K562 (cell line): ENCODE results near the gene DNAJC2. TPM values are rescaled to one million over a fixed set of nuclear protein-coding genes. Genes with fewer than 3 reads are reported as not detected.
A peak's percentile ranks its signal among the peaks of the same experiment; 100 is the strongest.

Experiments
- ARNT ChIP-seq, 2 experiments: fragments of 450-650 bp; IDR thresholded peaks; 2 replicates each; pipeline ENCODE4 v1.6.1; 2016; ENCODE audit warnings: mild to moderate bottlenecking in 1 of 2
- FOXA1 ChIP-seq: fragments of 450-650 bp; IDR thresholded peaks from 2 replicates; pipeline ENCODE4 v1.6.1; 2016; ENCODE audit warnings: mild to moderate bottlenecking, borderline replicate concordance
- FOXA3 ChIP-seq, 2 experiments: fragments of 450-650 bp in 1 of 2; sonication (generic) in 1 of 2; formaldehyde crosslinking; IDR thresholded peaks in 1 of 2; conservative IDR thresholded peaks in 1 of 2; 2 replicates each; pipeline versions ENCODE4 v1.4.0 to v1.8.0; 2020 to 2022; ENCODE audit warnings: mild to moderate bottlenecking in 2 of 2, missing genetic modification reagents in 1 of 2
- KAT8 ChIP-seq: fragments of 450-650 bp; IDR thresholded peaks from 2 replicates; pipeline ENCODE4 v1.6.1; 2016; ENCODE audit warnings: low read depth, mild to moderate bottlenecking
- MCM2 ChIP-seq: fragments of 450-650 bp; IDR thresholded peaks from 2 replicates; pipeline ENCODE4 v1.6.1; 2017; ENCODE audit warnings: low read depth, mild to moderate bottlenecking
- MLX ChIP-seq, 2 experiments: fragments of 450-650 bp in 1 of 2; sonication (generic) in 1 of 2; formaldehyde crosslinking; conservative IDR thresholded peaks; 2 replicates each; pipeline versions ENCODE4 v1.4.0 to v1.8.1; 2020 to 2022; ENCODE audit warnings: mild to moderate bottlenecking in 1 of 2, missing genetic modification reagents in 1 of 2
- MTF1 ChIP-seq: fragments of 250-450 bp; sonication (Bioruptor Pico); IDR thresholded peaks from 2 replicates; pipeline ENCODE4 v1.9.0; 2021; ENCODE audit warnings: moderate library complexity, mild to moderate bottlenecking, inconsistent platforms, borderline replicate concordance
- NFATC3 ChIP-seq: fragments of 450-650 bp; IDR thresholded peaks from 2 replicates; pipeline ENCODE4 v1.6.1; 2017; ENCODE audit warnings: mild to moderate bottlenecking
- NR2F6 ChIP-seq: fragments of 450-650 bp; formaldehyde crosslinking; IDR thresholded peaks from 2 replicates; pipeline ENCODE4 v1.4.0; 2020; ENCODE audit warnings: mild to moderate bottlenecking
- RB1 ChIP-seq: fragments of 450-650 bp; IDR thresholded peaks from 2 replicates; pipeline ENCODE4 v1.6.1; 2017; ENCODE audit warnings: low read depth, mild to moderate bottlenecking
- RFX1 ChIP-seq: fragments of 450-650 bp; IDR thresholded peaks from 2 replicates; pipeline ENCODE4 v1.6.1; 2016; ENCODE audit warnings: mild to moderate bottlenecking, moderate library complexity
- SIN3B ChIP-seq: fragments of 450-650 bp; IDR thresholded peaks from 2 replicates; pipeline ENCODE4 v1.6.1; 2017; ENCODE audit warnings: low read depth, mild to moderate bottlenecking, moderate library complexity
- ZNF668 ChIP-seq: fragments of 250-450 bp; sonication (Bioruptor Pico); IDR thresholded peaks from 2 replicates; pipeline ENCODE4 v1.8.0; 2022; ENCODE audit warnings: mild to moderate bottlenecking, inconsistent platforms
- ZNF766 ChIP-seq: fragments of 200-800 bp; sonication (Bioruptor generic); conservative IDR thresholded peaks from 2 replicates; pipeline ENCODE4 v1.6.1; 2016; ENCODE audit warnings: missing genetic modification characterization, missing compliant biosample characterization
- polyA plus RNA-seq, 8 experiments: library from polyadenylated mRNA; depleted of rRNA in 4 of 8; stranded (reverse) in 5 of 8; unstranded in 3 of 8; fragments of >200 nt; fragmentation: Nextera tagmentation in 2 of 8; fragmentation: Illumina TruSeq in 1 of 8; extraction: Ambion mirVana in 2 of 8; extraction: Trizol in 1 of 8; gene quantifications; 2 replicates each; pipeline versions ENCODE4 v1.2.1 to v1.2.3, GENCODE V29; 2011 to 2014; ENCODE audit warnings: inconsistent platforms in 1 of 8, missing spikeins in 1 of 8
- total RNA-seq, 7 experiments: library from RNA; depleted of rRNA in 6 of 7; stranded (reverse); fragments of >200 nt in 6 of 7; fragmentation: Illumina TruSeq in 2 of 7; extraction: Trizol in 2 of 7; gene quantifications; 2 replicates each; pipeline versions ENCODE4 v1.2.1 to v1.2.3, GENCODE V29; 2011 to 2021; ENCODE audit warnings: low replicate concordance in 1 of 7
- TF ChIP-seq, protein P1 (sequence below): fragments of 250-450 bp; sonication (Bioruptor Pico); IDR thresholded peaks from 2 replicates; pipeline ENCODE4 v1.8.0; 2022; ENCODE audit warnings: moderate library complexity, mild to moderate bottlenecking, inconsistent platforms
- TF ChIP-seq, protein P2 (sequence below): fragments of 450-650 bp; IDR thresholded peaks from 2 replicates; pipeline ENCODE4 v1.6.1; 2016; ENCODE audit warnings: mild to moderate bottlenecking, moderate library complexity

Gene DNAJC2
- total and polyA plus RNA-seq, 9 of the 15 experiments (the other 6 are each of a cell fraction or from before 2014, with no cell fraction given), result 40.2 to 157 (median 92.1) TPM

- TF ChIP-seq MCM2 (no peak), RB1 (no peak; the same call in 1 of the 2 replicates), FOXA1 (no peak), ZNF668 (CRISPR knock-in tag) (no peak), MTF1 (CRISPR knock-in tag) (no peak), NR2F6 (CRISPR knock-in tag) (no peak), FOXA3 (CRISPR knock-in tag; conservative IDR thresholded peaks at IDR 0.05 in 1 of 2, IDR thresholded peaks at IDR 0.05 in 1 of 2) (no peak), ARNT (IDR thresholded peaks at IDR 0.05) (no peak; a peak in 2 of 4 replicates), NFATC3 (no peak), RFX1 (no peak), MLX (CRISPR knock-in tag; conservative IDR thresholded peaks at IDR 0.05) (no peak), SIN3B (peak; percentile 88), ZNF766 (0 out of 2 replicates have a peak, but pooled peaks have one; percentile 45), KAT8 (no peak)
- TF ChIP-seq, protein P1, sequence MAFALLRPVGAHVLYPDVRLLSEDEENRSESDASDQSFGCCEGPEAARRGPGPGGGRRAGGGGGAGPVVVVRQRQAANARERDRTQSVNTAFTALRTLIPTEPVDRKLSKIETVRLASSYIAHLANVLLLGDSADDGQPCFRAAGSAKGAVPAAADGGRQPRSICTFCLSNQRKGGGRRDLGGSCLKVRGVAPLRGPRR (CRISPR knock-in tag), result no peak
- TF ChIP-seq, protein P2, sequence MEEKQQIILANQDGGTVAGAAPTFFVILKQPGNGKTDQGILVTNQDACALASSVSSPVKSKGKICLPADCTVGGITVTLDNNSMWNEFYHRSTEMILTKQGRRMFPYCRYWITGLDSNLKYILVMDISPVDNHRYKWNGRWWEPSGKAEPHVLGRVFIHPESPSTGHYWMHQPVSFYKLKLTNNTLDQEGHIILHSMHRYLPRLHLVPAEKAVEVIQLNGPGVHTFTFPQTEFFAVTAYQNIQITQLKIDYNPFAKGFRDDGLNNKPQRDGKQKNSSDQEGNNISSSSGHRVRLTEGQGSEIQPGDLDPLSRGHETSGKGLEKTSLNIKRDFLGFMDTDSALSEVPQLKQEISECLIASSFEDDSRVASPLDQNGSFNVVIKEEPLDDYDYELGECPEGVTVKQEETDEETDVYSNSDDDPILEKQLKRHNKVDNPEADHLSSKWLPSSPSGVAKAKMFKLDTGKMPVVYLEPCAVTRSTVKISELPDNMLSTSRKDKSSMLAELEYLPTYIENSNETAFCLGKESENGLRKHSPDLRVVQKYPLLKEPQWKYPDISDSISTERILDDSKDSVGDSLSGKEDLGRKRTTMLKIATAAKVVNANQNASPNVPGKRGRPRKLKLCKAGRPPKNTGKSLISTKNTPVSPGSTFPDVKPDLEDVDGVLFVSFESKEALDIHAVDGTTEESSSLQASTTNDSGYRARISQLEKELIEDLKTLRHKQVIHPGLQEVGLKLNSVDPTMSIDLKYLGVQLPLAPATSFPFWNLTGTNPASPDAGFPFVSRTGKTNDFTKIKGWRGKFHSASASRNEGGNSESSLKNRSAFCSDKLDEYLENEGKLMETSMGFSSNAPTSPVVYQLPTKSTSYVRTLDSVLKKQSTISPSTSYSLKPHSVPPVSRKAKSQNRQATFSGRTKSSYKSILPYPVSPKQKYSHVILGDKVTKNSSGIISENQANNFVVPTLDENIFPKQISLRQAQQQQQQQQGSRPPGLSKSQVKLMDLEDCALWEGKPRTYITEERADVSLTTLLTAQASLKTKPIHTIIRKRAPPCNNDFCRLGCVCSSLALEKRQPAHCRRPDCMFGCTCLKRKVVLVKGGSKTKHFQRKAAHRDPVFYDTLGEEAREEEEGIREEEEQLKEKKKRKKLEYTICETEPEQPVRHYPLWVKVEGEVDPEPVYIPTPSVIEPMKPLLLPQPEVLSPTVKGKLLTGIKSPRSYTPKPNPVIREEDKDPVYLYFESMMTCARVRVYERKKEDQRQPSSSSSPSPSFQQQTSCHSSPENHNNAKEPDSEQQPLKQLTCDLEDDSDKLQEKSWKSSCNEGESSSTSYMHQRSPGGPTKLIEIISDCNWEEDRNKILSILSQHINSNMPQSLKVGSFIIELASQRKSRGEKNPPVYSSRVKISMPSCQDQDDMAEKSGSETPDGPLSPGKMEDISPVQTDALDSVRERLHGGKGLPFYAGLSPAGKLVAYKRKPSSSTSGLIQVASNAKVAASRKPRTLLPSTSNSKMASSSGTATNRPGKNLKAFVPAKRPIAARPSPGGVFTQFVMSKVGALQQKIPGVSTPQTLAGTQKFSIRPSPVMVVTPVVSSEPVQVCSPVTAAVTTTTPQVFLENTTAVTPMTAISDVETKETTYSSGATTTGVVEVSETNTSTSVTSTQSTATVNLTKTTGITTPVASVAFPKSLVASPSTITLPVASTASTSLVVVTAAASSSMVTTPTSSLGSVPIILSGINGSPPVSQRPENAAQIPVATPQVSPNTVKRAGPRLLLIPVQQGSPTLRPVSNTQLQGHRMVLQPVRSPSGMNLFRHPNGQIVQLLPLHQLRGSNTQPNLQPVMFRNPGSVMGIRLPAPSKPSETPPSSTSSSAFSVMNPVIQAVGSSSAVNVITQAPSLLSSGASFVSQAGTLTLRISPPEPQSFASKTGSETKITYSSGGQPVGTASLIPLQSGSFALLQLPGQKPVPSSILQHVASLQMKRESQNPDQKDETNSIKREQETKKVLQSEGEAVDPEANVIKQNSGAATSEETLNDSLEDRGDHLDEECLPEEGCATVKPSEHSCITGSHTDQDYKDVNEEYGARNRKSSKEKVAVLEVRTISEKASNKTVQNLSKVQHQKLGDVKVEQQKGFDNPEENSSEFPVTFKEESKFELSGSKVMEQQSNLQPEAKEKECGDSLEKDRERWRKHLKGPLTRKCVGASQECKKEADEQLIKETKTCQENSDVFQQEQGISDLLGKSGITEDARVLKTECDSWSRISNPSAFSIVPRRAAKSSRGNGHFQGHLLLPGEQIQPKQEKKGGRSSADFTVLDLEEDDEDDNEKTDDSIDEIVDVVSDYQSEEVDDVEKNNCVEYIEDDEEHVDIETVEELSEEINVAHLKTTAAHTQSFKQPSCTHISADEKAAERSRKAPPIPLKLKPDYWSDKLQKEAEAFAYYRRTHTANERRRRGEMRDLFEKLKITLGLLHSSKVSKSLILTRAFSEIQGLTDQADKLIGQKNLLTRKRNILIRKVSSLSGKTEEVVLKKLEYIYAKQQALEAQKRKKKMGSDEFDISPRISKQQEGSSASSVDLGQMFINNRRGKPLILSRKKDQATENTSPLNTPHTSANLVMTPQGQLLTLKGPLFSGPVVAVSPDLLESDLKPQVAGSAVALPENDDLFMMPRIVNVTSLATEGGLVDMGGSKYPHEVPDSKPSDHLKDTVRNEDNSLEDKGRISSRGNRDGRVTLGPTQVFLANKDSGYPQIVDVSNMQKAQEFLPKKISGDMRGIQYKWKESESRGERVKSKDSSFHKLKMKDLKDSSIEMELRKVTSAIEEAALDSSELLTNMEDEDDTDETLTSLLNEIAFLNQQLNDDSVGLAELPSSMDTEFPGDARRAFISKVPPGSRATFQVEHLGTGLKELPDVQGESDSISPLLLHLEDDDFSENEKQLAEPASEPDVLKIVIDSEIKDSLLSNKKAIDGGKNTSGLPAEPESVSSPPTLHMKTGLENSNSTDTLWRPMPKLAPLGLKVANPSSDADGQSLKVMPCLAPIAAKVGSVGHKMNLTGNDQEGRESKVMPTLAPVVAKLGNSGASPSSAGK, result no peak; the same call in 1 of the 2 replicates
These were observed 3.1 kb upstream of the DNAJC2 start, which contains the start of gene PSMC2 (continued) for GRCh38 chr7:103347507-103348267.
